Hepatocyte (in vitro differentiated cells): ENCODE measurements around the gene NHERF2.
A peak's percentile ranks its signal among the peaks of the same experiment; 100 is the strongest.

Experiments used
- CTCF ChIP-seq: fragments of 200-600 bp; sonication (generic); IDR thresholded peaks from 2 replicates; pipeline ENCODE4 v1.5.1; 2016; ENCODE audit warnings: antibody characterized with exemption, mild to moderate bottlenecking; ENCODE audit not compliant: poor library complexity
- EZH2 ChIP-seq: fragments of 200-600 bp; sonication (generic); IDR thresholded peaks from 2 replicates; pipeline ENCODE4 v1.6.1; 2016; ENCODE audit warnings: antibody characterized with exemption, mild to moderate bottlenecking, borderline replicate concordance
- EZH2phosphoT487 ChIP-seq: fragments of 200-600 bp; sonication (generic); IDR thresholded peaks from one replicate; pipeline ENCODE4 v1.6.1; 2018; ENCODE audit warnings: antibody characterized with exemption, mild to moderate bottlenecking, low read depth, moderate library complexity; ENCODE audit not compliant: unreplicated experiment, severe bottlenecking

- TF ChIP-seq CTCF (no peak), EZH2phosphoT487 (no peak), EZH2 (peak; percentile 43)
These were observed 37.2 kb upstream of the NHERF2 start, which contains the start of gene SYNGR3 for GRCh38 chr16:1989209-1990100.
